HEK293T (cell line): ENCODE results near the gene DIPK1A.

Source experiments
- BHLHE40 ChIP-seq: fragments of 450-650 bp; IDR thresholded peaks from 2 replicates; pipeline ENCODE4 v1.6.1; 2016; ENCODE audit warnings: mild to moderate bottlenecking, moderate library complexity, borderline replicate concordance
- CTBP1 ChIP-seq: fragments of 450-650 bp; IDR thresholded peaks from 2 replicates; pipeline ENCODE4 v1.6.1; 2016; ENCODE audit warnings: borderline replicate concordance
- ELF4 ChIP-seq: fragments of 450-650 bp; IDR thresholded peaks from 2 replicates; pipeline ENCODE4 v1.6.1; 2017; ENCODE audit warnings: antibody characterized with exemption
- FOXA1 ChIP-seq: fragments of 450-650 bp; IDR thresholded peaks from 2 replicates; pipeline ENCODE4 v1.6.1; 2016; ENCODE audit warnings: mild to moderate bottlenecking
- FOXK2 ChIP-seq: fragments of 450-650 bp; IDR thresholded peaks from 2 replicates; pipeline ENCODE4 v1.6.1; 2016; ENCODE audit warnings: mild to moderate bottlenecking
- FOXM1 ChIP-seq: fragments of 450-650 bp; IDR thresholded peaks from 2 replicates; pipeline ENCODE4 v1.6.1; 2017; ENCODE audit warnings: mild to moderate bottlenecking, borderline replicate concordance
- HDGF ChIP-seq: fragments of 450-650 bp; IDR thresholded peaks from 2 replicates; pipeline ENCODE4 v1.6.1; 2017; ENCODE audit warnings: antibody characterized with exemption, borderline replicate concordance
- L3MBTL2 ChIP-seq: fragments of 450-650 bp; conservative IDR thresholded peaks from 2 replicates; pipeline ENCODE4 v1.6.1; 2016; ENCODE audit warnings: mild to moderate bottlenecking
- LEF1 ChIP-seq: fragments of 450-650 bp; IDR thresholded peaks from 2 replicates; pipeline ENCODE4 v1.6.1; 2017; ENCODE audit warnings: mild to moderate bottlenecking, borderline replicate concordance
- NFRKB ChIP-seq: fragments of 450-650 bp; IDR thresholded peaks from 2 replicates; pipeline ENCODE4 v1.6.1; 2016; ENCODE audit warnings: mild to moderate bottlenecking, moderate library complexity
- SP1 ChIP-seq: fragments of 450-650 bp; IDR thresholded peaks from 2 replicates; pipeline ENCODE4 v1.6.1; 2017
- TARDBP ChIP-seq: fragments of 450-650 bp; IDR thresholded peaks from 2 replicates; pipeline ENCODE4 v1.6.1; 2016
- ZNF384 ChIP-seq: fragments of 450-650 bp; IDR thresholded peaks from 2 replicates; pipeline ENCODE4 v1.6.1; 2016
- TF ChIP-seq, protein P1 (sequence below): fragments of 450-650 bp; IDR thresholded peaks from 2 replicates; pipeline ENCODE4 v1.6.1; 2016

DNA sequence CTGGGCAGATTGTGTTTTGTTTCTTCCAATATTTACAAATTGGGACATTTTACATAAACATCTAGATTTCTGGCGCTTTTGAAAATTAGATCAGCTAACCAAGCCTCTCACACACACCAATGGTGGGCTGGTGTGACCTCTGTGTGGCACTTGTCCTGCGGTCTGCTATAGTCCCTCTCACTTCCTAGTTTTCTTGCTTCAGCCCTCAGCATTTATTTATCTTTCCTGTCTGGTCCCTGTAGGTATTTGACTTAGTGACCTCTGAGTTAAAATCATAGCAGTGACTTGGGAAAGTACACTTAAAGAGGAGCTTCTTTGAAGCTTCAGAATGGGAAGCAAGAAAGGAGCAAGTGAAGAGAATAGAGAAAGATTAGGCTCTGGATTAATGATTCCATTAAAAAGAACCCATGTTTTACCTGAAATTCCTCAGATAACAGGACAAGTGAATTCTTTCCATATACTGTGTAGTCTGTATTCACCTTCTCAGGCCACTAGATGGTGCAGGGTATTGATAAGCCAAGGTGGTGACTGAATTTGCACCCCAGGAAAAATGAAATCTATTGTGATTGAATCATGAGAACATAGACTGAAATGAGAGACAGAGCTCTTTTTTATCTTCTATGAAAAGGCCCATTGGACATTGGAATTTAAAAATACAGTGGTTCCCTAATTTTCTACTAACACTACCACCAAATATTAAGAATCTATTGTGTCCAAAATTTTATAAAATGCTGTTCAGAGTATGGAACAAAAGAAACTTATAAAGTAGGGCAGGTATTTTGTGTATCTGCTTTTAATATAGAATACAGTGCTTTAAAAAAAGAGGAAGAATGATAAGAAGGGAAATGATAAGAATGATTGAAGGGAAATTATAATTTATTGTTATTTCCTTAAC is 7.1 kb upstream of the DIPK1A start:
- no peak for TF ChIP-seq ZNF384
- no peak for TF ChIP-seq BHLHE40
- no peak for TF ChIP-seq ELF4
- TF ChIP-seq HDGF, result no peak
- TF ChIP-seq SP1, result no peak
- TF ChIP-seq NFRKB, result no peak
- TF ChIP-seq FOXA1, result no peak
- no peak for TF ChIP-seq FOXM1
- no peak for TF ChIP-seq CTBP1
- TF ChIP-seq FOXK2, result no peak
- TF ChIP-seq TARDBP, result no peak
- TF ChIP-seq, protein P1, sequence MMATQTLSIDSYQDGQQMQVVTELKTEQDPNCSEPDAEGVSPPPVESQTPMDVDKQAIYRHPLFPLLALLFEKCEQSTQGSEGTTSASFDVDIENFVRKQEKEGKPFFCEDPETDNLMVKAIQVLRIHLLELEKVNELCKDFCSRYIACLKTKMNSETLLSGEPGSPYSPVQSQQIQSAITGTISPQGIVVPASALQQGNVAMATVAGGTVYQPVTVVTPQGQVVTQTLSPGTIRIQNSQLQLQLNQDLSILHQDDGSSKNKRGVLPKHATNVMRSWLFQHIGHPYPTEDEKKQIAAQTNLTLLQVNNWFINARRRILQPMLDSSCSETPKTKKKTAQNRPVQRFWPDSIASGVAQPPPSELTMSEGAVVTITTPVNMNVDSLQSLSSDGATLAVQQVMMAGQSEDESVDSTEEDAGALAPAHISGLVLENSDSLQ, result no peak
- TF ChIP-seq L3MBTL2, result no peak
- TF ChIP-seq LEF1, result no peak
